HCT116 (cell line): ENCODE data around the gene DNAL4. TPM values are rescaled to one million over a fixed set of nuclear protein-coding genes. Genes with fewer than 3 reads are reported as not detected.

Source experiments
- ATAC-seq: fragments of 200-7000 bp; cut with Tn5 transposase; 2 replicates; pipeline ENCODE4 v1.9.1; 2020; ENCODE audit warnings: mild to moderate bottlenecking, moderate library complexity
- BruUV-seq: library from RNA; stranded (reverse); fragments of 400-500 nt; replicated peaks from 2 replicates; lab custom pipeline; 2021; lab: Mats Ljungman, UMichigan
- CTCF ChIA-PET: fragments of 300-600 bp; sonication (Branson Sonifier 250); formaldehyde crosslinking; loops from one replicate; lab custom pipeline; 2021; ENCODE audit warnings: antibody characterized with exemption; lab: Charles Lee
- POLR2A ChIA-PET: fragments of 300-600, 350-600 bp; sonication (Branson Sonifier 250); formaldehyde crosslinking; loops from one replicate; lab custom pipeline; 2021; ENCODE audit warnings: antibody characterized with exemption; lab: Charles Lee
- RAD21 ChIA-PET, 2 experiments: fragments of 300-600 bp; sonication (Branson Sonifier 250); formaldehyde crosslinking; loops; one replicate each; lab custom pipeline; 2023; ENCODE audit warnings: low total read pairs in 2 of 2; ENCODE audit not compliant: uncharacterized antibody in 2 of 2, unreplicated experiment in 2 of 2, low non-redundant PET in 1 of 2; lab: Charles Lee
- DNase-seq: peaks from one replicate; pipeline ENCODE4 v3.0.0-alpha.2; 2010; ENCODE audit warnings: low read depth, low spot score
- H2AFZ ChIP-seq: fragments of 200-600 bp; shearing (Covaris generic), sonication (generic); 2 replicates; pipeline ENCODE4 v1.6.1; 2017; ENCODE audit warnings: low read depth, mixed run types, mixed read lengths, antibody characterized with exemption, low read length; ENCODE audit not compliant: poor library complexity, severe bottlenecking
- H3K27ac ChIP-seq: 2 replicates; pipeline ENCODE4 v1.5.1; 2012; ENCODE audit warnings: low read depth, low read length
- H3K27me3 ChIP-seq: fragments of 200-600 bp; sonication (generic); 2 replicates; pipeline ENCODE4 v1.6.1; 2016; ENCODE audit warnings: mixed run types, low read length, mixed read lengths; ENCODE audit not compliant: insufficient read depth
- H3K36me3 ChIP-seq, 2 experiments: fragments of 200-500 bp in 1 of 2; fragments of 200-600 bp in 1 of 2; sonication (Bioruptor generic) in 1 of 2; sonication (generic) in 1 of 2; 2 replicates each; pipeline versions ENCODE4 v1.5.1 to v1.6.1; 2014 to 2016; ENCODE audit warnings: low read length in 2 of 2, inconsistent platforms in 1 of 2, mixed read lengths in 1 of 2, mixed run types in 1 of 2; ENCODE audit not compliant: insufficient read depth in 2 of 2, control insufficient read depth in 1 of 2
- H3K4me1 ChIP-seq, 2 experiments: fragments of 200-600 bp in 1 of 2; sonication (generic) in 1 of 2; 2 replicates each; pipeline versions ENCODE4 v1.5.1 to v1.6.1; 2012 to 2017; ENCODE audit warnings: low read length in 2 of 2, inconsistent platforms in 1 of 2, mild to moderate bottlenecking in 1 of 2, mixed read lengths in 1 of 2, mixed run types in 1 of 2, moderate library complexity in 1 of 2; ENCODE audit not compliant: insufficient read depth in 2 of 2, control insufficient read depth in 1 of 2
- H3K4me2 ChIP-seq: fragments of 200-600 bp; sonication (generic); 2 replicates; pipeline ENCODE4 v1.6.1; 2017; ENCODE audit warnings: mixed run types, low read length, mixed read lengths
- H3K4me3 ChIP-seq, 2 experiments: fragments of 200-600 bp in 1 of 2; sonication (generic) in 1 of 2; replicated peaks in 1 of 2; 2 replicates each; pipeline ENCODE4 v1.5.1; 2011 to 2016; ENCODE audit warnings: low read length in 2 of 2, control low read depth in 1 of 2, low read depth in 1 of 2, mild to moderate bottlenecking in 1 of 2, mixed read lengths in 1 of 2, mixed run types in 1 of 2
- H3K79me2 ChIP-seq: fragments of 200-600 bp; sonication (generic); 2 replicates; pipeline ENCODE4 v1.6.1; 2017; ENCODE audit warnings: mild to moderate bottlenecking, mixed run types, low read length, moderate library complexity, mixed read lengths; ENCODE audit not compliant: insufficient read depth
- H3K9ac ChIP-seq: fragments of 200-600 bp; sonication (generic); 2 replicates; pipeline ENCODE4 v1.6.1; 2016; ENCODE audit warnings: low read length, mixed read lengths
- H3K9me2 ChIP-seq: fragments of 200-600 bp; sonication (generic), shearing (Covaris generic); 2 replicates; pipeline ENCODE4 v1.6.1; 2017; ENCODE audit warnings: mixed run types, mild to moderate bottlenecking, moderate library complexity; ENCODE audit not compliant: insufficient read depth
- H3K9me3 ChIP-seq, 2 experiments: fragments of 200-500 bp in 1 of 2; fragments of 200-600 bp in 1 of 2; sonication (Bioruptor generic) in 1 of 2; sonication (generic) in 1 of 2; 2 replicates each; pipeline ENCODE4 v1.6.1; 2014 to 2017; ENCODE audit warnings: low read length in 2 of 2, mixed read lengths in 2 of 2, inconsistent platforms in 1 of 2, low read depth in 1 of 2, mild to moderate bottlenecking in 1 of 2, mixed run types in 1 of 2, moderate library complexity in 1 of 2; ENCODE audit not compliant: control insufficient read depth in 1 of 2, insufficient read depth in 1 of 2
- H4K20me1 ChIP-seq: fragments of 200-600 bp; sonication (generic), shearing (Covaris generic); 2 replicates; pipeline ENCODE4 v1.6.1; 2017; ENCODE audit warnings: mixed run types, mild to moderate bottlenecking, moderate library complexity; ENCODE audit not compliant: insufficient read depth
- CBX3 ChIP-seq: IDR thresholded peaks from 2 replicates; pipeline ENCODE4 v1.6.1; 2012; ENCODE audit warnings: low read depth
- ELF1 ChIP-seq: IDR thresholded peaks from 2 replicates; pipeline ENCODE4 v1.6.1; 2012; ENCODE audit warnings: low read depth, borderline replicate concordance
- EZH2 ChIP-seq: fragments of 200-600 bp; sonication (generic); IDR thresholded peaks from 2 replicates; pipeline ENCODE4 v1.6.1; 2017; ENCODE audit warnings: antibody characterized with exemption, mixed run types
- JUND ChIP-seq: IDR thresholded peaks from 2 replicates; pipeline ENCODE4 v1.6.1; 2012
- MAX ChIP-seq: IDR thresholded peaks from 2 replicates; pipeline ENCODE4 v1.6.1; 2012
- POLR2AphosphoS5 ChIP-seq: IDR thresholded peaks from 2 replicates; pipeline ENCODE4 v1.6.1; 2011; ENCODE audit warnings: mild to moderate bottlenecking, low read depth, low read length, moderate library complexity
- REST ChIP-seq: IDR thresholded peaks from 2 replicates; pipeline ENCODE4 v1.6.1; 2012; ENCODE audit warnings: low read depth
- SP1 ChIP-seq: IDR thresholded peaks from 2 replicates; pipeline ENCODE4 v1.6.1; 2012; ENCODE audit warnings: low read depth
- SRF ChIP-seq: IDR thresholded peaks from 2 replicates; pipeline ENCODE4 v1.6.1; 2012; ENCODE audit warnings: low read depth
- TCF7L2 ChIP-seq: IDR thresholded peaks from 2 replicates; pipeline ENCODE4 v1.7.0; 2011; ENCODE audit warnings: borderline replicate concordance, inconsistent platforms; ENCODE audit not compliant: insufficient read depth, insufficient read length; ENCODE audit errors: extremely low read depth
- YY1 ChIP-seq: IDR thresholded peaks from 2 replicates; pipeline ENCODE4 v1.6.1; 2011; ENCODE audit warnings: low read length, low read depth, moderate library complexity, mild to moderate bottlenecking; ENCODE audit not compliant: insufficient replicate concordance; ENCODE audit errors: extremely low read depth
- ZBTB33 ChIP-seq: IDR thresholded peaks from 2 replicates; pipeline ENCODE4 v1.6.1; 2011; ENCODE audit warnings: mild to moderate bottlenecking, low read length, moderate library complexity; ENCODE audit not compliant: insufficient replicate concordance; ENCODE audit errors: extremely low read depth
- ZFX ChIP-seq: fragments of 450-650 bp; IDR thresholded peaks from 2 replicates; pipeline ENCODE4 v1.6.1; 2017
- ZNF274 ChIP-seq: fragments of 200-500 bp; sonication (Bioruptor generic); IDR thresholded peaks from 2 replicates; pipeline ENCODE4 v1.6.1; 2014; ENCODE audit warnings: mild to moderate bottlenecking, low read depth, low read length, inconsistent platforms
- intact Hi-C: fragments of 100-400 bp; cut with micrococcal nuclease; formaldehyde crosslinking; loops from 2 replicates; pipeline ENCODE4 v1.10.0; 2022
- total RNA-seq: library from RNA; stranded (reverse); gene quantifications from one replicate; pipeline ENCODE4 v1.2.1, GENCODE V29; 2021; ENCODE audit not compliant: unreplicated experiment

DNAL4 gene
- total RNA-seq, 1 experiment from 2014 or later: 18.3 TPM

GRCh38 chr22:38796262-38796957, 2.5 kb upstream of the DNAL4 start:
- no peaks in the 10 kb centered on the region for H3K9me2 ChIP-seq
- H3K36me3 ChIP-seq: no peaks in the 10 kb centered on the region
- H3K9me3 ChIP-seq: peaks cover 0 to 8% of the 10 kb centered on the region in 2 experiments; a peak in 1 of 4 replicates
- H3K4me3 ChIP-seq: no peak overlapping the region
- CTCF ChIA-PET: no interaction called here
- peaks cover 0 to 15% of the 10 kb centered on the region in 2 experiments; a peak in 3 of 4 replicates for H3K4me1 ChIP-seq
- H2AFZ ChIP-seq: no peak overlapping the region
- H4K20me1 ChIP-seq: no peaks in the 10 kb centered on the region
- POLR2A ChIA-PET: no interaction called here
- H3K27me3 ChIP-seq: no peaks in the 10 kb centered on the region
- intact Hi-C loops: no loop called here
- DNase-seq (no peak), ATAC-seq (no peak)
- no peak overlapping the region for H3K4me2 ChIP-seq
- BruUV-seq: no TSS peak
- no peak overlapping the region for H3K9ac ChIP-seq
- no peak overlapping the region for H3K27ac ChIP-seq
- no peak for TF ChIP-seq CBX3
- TF ChIP-seq ZFX: no peak
- TF ChIP-seq EZH2: no peak
- TF ChIP-seq ZBTB33: no peak
- no peak for TF ChIP-seq TCF7L2
- no peak for TF ChIP-seq SRF
- no peak for TF ChIP-seq MAX
- TF ChIP-seq JUND: no peak
- TF ChIP-seq ELF1: no peak
- no peak for TF ChIP-seq SP1
- no peak for TF ChIP-seq YY1
- TF ChIP-seq ZNF274: no peak
- no peak for TF ChIP-seq REST
- no peak for TF ChIP-seq POLR2AphosphoS5
- no peaks in the 10 kb centered on the region; the same call in 1 of the 2 replicates for H3K79me2 ChIP-seq
- RAD21 ChIA-PET: no interaction called here
